Neural progenitor cell (in vitro differentiated cells): ENCODE data around the gene DAGLB.

Experiments used
- CTCF ChIP-seq: fragments of 200-600 bp; sonication (generic); IDR thresholded peaks from 2 replicates; pipeline ENCODE4 v1.5.1; 2017; ENCODE audit warnings: antibody characterized with exemption, mild to moderate bottlenecking
- EZH2phosphoT487 ChIP-seq: fragments of 200-600 bp; sonication (generic); IDR thresholded peaks from 2 replicates; pipeline ENCODE4 v1.6.1; 2017; ENCODE audit warnings: antibody characterized with exemption

- no peak for TF ChIP-seq EZH2phosphoT487
- no peak for TF ChIP-seq CTCF
Measured at GRCh38 chr7:6477318-6477660, 29.5 kb upstream of the DAGLB start.
